K562 treated with DMSO at 1 percent for 24 hours (cell line): ENCODE results near the gene DDAH1. TPM values are rescaled to one million over a fixed set of nuclear protein-coding genes. Genes with fewer than 3 reads are reported as not detected.

Source experiments
- total RNA-seq: library from RNA; unstranded; fragments of 300-600 nt; gene quantifications from 2 replicates; pipeline ENCODE4 v1.2.3, GENCODE V29; 2022; ENCODE audit warnings: low read depth; ENCODE audit not compliant: insufficient read depth

The DDAH1 gene
- not detected in 2 replicates for total RNA-seq

DNA sequence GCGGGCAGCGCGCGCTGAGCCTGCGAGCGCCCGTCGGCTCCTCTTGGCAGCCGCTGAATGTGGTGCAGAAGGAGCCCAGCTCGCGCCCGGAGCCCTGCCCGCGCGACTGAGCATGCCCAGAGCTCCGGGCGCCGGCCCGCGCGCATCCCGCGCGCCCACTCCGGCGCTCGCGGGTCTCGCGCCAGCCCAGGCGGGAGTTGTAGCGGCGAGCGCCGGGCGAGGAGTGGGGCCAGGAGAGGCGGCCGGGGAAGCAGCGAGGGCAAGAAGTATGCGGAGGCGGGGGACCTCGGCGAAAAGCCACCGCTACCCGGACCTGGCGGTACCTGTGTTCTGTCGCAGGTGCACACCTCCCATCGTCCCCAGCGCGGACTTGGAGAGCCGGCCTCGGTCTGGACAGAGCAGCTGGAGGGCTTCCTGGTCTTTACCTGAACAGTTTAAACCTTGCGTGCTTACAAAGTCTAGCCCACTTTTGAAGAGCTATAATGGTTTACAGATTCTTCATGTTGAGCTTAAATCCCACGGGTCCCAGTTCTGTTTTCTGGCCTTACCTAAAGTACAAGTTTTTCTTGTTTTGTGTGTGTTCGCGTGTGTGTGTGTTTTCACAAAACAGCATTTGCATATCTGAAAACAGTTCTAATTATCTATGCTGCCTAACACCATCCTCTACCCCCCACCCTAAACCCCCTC lies at the start of gene DDAH1:
Gene DDAH1 (minus strand): TSS at position 61 of the 687 bp plus-strand sequence. CDS start 114 bp downstream, outside the sequence.

DNA sequence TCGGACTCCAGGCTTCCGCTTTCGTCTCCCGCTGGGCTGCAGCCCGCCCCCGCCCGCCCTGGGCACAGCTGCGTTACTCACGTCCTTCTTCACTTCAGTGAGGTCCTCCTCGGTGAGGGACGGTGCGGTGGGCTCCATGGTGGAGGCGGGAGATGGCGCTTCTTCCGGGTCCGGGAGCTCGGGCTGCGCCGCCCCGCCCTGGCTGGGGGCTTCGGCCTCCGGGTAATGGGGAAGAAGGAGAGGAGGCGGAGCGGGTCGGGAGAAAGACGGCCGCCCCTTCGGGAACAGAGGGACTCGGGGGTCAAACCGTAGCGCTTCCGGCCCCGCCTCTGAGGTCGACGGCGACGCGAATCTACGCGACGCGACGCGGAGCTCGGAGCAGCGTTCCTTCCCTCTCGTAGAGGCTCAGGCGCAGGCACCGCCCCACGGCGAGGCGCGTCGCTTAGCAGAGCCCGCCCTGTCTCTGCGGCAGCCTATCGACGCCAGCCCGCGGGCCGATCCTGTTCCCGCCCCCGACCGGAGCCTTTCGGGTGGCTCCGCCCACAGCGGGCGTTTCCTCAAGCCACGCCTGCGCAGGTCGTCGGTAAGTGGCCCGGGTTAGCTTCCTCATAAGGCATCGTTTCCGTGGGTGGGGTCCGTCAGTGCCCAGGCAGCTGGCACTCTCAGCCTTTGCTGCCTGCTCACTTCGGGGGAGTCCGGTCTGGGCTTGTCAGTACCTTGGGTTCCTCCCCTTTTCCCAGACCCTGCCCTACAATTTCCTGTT lies 188.6 kb downstream of the DDAH1 start, which contains the start of gene BCL10:
Gene BCL10 (minus strand): TSS at position 418 of the 763 bp plus-strand sequence. CDS start 280 bp downstream, at position 138.

Other genes starting within 250 kb of the DDAH1 start
- gene C1orf52, start 205.5 kb downstream of the DDAH1 start, total RNA-seq: 38.4 and 47.7 TPM in 2 replicates
- 9.8 and 10.4 TPM in 2 replicates for gene BCL10, start 188.5 kb downstream of the DDAH1 start, total RNA-seq
- 5.1 and 6.0 TPM in 2 replicates for gene CCN1, start 115.6 kb upstream of the DDAH1 start, total RNA-seq
- 5.2 and 6.8 TPM in 2 replicates for gene ZNHIT6, start 243.3 kb upstream of the DDAH1 start, total RNA-seq